GM15510 (cell line): ENCODE results near the gene ATF4.

Experiments used
- POLR2A ChIP-seq: IDR thresholded peaks from 3 replicates; pipeline ENCODE4 v1.6.1; 2011; ENCODE audit warnings: borderline replicate concordance; ENCODE audit not compliant: insufficient read length; ENCODE audit errors: extremely low read depth

Gene ATF4

GRCh38 chr22:39546889-39547586 is 26.7 kb downstream of the ATF4 start:
- no peak for TF ChIP-seq POLR2A

GRCh38 chr22:39547587-39547947 is 27.2 kb downstream of the ATF4 start:
- TF ChIP-seq POLR2A, result no peak

- no peak for TF ChIP-seq POLR2A
Observed at GRCh38 chr22:39553429-39553828, 33.1 kb downstream of the ATF4 start.

GRCh38 chr22:39554151-39554550 is 33.8 kb downstream of the ATF4 start:
- no peak for TF ChIP-seq POLR2A

- TF ChIP-seq POLR2A, result no peak
Observed at GRCh38 chr22:39556970-39557841, 36.8 kb downstream of the ATF4 start.

- TF ChIP-seq POLR2A, result no peak
Observed at GRCh38 chr22:39558254-39558727, 37.9 kb downstream of the ATF4 start.

- no peak for TF ChIP-seq POLR2A
Observed at GRCh38 chr22:39558950-39559349, 38.6 kb downstream of the ATF4 start.

GRCh38 chr22:39559456-39560105 is 39.2 kb downstream of the ATF4 start:
- TF ChIP-seq POLR2A, result no peak

GRCh38 chr22:39560127-39560526 is 39.8 kb downstream of the ATF4 start:
- no peak for TF ChIP-seq POLR2A

- TF ChIP-seq POLR2A, result no peak
Observed at GRCh38 chr22:39562839-39563489, 42.6 kb downstream of the ATF4 start.

- TF ChIP-seq POLR2A, result no peak
Observed at GRCh38 chr22:39563571-39564428, 43.4 kb downstream of the ATF4 start.

GRCh38 chr22:39565414-39565944 is 45.1 kb downstream of the ATF4 start:
- TF ChIP-seq POLR2A, result no peak

GRCh38 chr22:39567135-39567946 is 47.0 kb downstream of the ATF4 start:
- no peak for TF ChIP-seq POLR2A
